Upper lobe of left lung (tissue), 6 donors: ENCODE results near the gene APOC3. TPM values are rescaled to one million over a fixed set of nuclear protein-coding genes. Genes with fewer than 3 reads are reported as not detected.

ENCODE experiments used
- ATAC-seq, 2 donors: fragments of 200-7000 bp; cut with Tn5 transposase; one replicate each; pipeline ENCODE4 v1.9.1; 2022; ENCODE audit warnings: mild to moderate bottlenecking in 2 of 2, moderate library complexity in 2 of 2; ENCODE audit not compliant: low FRiP score in 2 of 2
- DNase-seq, 2 donors: peaks; one replicate each; pipeline ENCODE4 v3.0.0-alpha.2; 2019 to 2020
- H3K27ac ChIP-seq, 4 donors: fragments of 200-600 bp; sonication (generic); one replicate each; pipeline ENCODE4 v1.5.1; 2016 to 2019
- H3K27me3 ChIP-seq, 4 donors: fragments of 200-600 bp; sonication (generic); one replicate each; pipeline ENCODE4 v1.5.1; 2017 to 2019
- H3K36me3 ChIP-seq, 4 donors: fragments of 200-600 bp; sonication (generic); one replicate each; pipeline ENCODE4 v1.5.1; 2016 to 2019
- H3K4me1 ChIP-seq, 4 donors: fragments of 200-600 bp; sonication (generic); one replicate each; pipeline ENCODE4 v1.5.1; 2018 to 2019
- H3K4me3 ChIP-seq, 4 donors: fragments of 200-600 bp; sonication (generic); one replicate each; pipeline ENCODE4 v1.5.1; 2017 to 2019; ENCODE audit warnings: mild to moderate bottlenecking in 2 of 4, moderate library complexity in 1 of 4
- H3K9me3 ChIP-seq, 4 donors: fragments of 200-600 bp; sonication (generic); one replicate each; pipeline ENCODE4 v1.5.1; 2018 to 2019
- CTCF ChIP-seq, 6 experiments: fragments of 450-650 bp in 4 of 6; fragments of 200-600 bp in 2 of 6; sonication (generic) in 2 of 6; IDR thresholded peaks; one replicate each; pipeline ENCODE4 v1.5.1; 2016 to 2019; ENCODE audit warnings: antibody characterized with exemption in 6 of 6
- EP300 ChIP-seq, 4 donors: sonication (generic); formaldehyde crosslinking; IDR thresholded peaks; one replicate each; pipeline ENCODE4 v1.5.1; 2017; ENCODE audit warnings: antibody characterized with exemption in 4 of 4, control low read depth in 2 of 4
- POLR2A ChIP-seq, 4 donors: fragments of 450-650 bp; IDR thresholded peaks; one replicate each; pipeline ENCODE4 v1.5.1; 2016 to 2017; ENCODE audit warnings: antibody characterized with exemption in 4 of 4, mild to moderate bottlenecking in 2 of 4
- POLR2AphosphoS5 ChIP-seq, 2 donors: sonication (generic); formaldehyde crosslinking; IDR thresholded peaks; one replicate each; pipeline ENCODE4 v1.5.1; 2017; ENCODE audit warnings: antibody characterized with exemption in 2 of 2
- WGBS, 2 donors: methylation state at CpG; one replicate each; pipeline ENCODE4 v1.1.5; 2017 to 2018; 5-methylcytosine and 5-hydroxymethylcytosine counted together
- total RNA-seq, 6 donors: library from RNA; depleted of rRNA in 4 of 6; stranded (reverse); fragments of >200 nt in 4 of 6; gene quantifications; one replicate each; pipeline versions ENCODE4 v1.1.0 to v1.2.1, GENCODE V29; 2016 to 2021
- donor health status: DM: no; HTN: no; CAD: no; lungs with moderate emphysema.
- donor health status: DM: no; HTN: yes; CAD: no; lungs with severe emphysema.

APOC3 gene
- total RNA-seq, 6 donors from 2014 or later: 3.7 to 4.4 TPM; not detected in 4

- no peak for DNase-seq
Measured at GRCh38 chr11:116822575-116822974, 7.1 kb upstream of the APOC3 start.

GRCh38 chr11:116823031-116823843 is 6.5 kb upstream of the APOC3 start, which contains the start of gene APOA4:
Gene APOA4, minus strand, starts transcription at chr11:116823304. Its CDS starts 113 bp downstream, at chr11:116823191.
- Histone ChIP-seq H3K4me1 (no peaks in the 10 kb centered on the region), H3K4me3 (no peak within 1 kb of the TSS), H3K36me3 (no peaks in the 10 kb centered on the region), H3K27me3 (no peaks in the 10 kb centered on the region), H3K9me3 (no peaks in the 10 kb centered on the region), H3K27ac (no peak within 1 kb of the TSS)
- WGBS, 2 donors: 81 to 82% methylated on average over 13 of the region's 16 CpGs
- ATAC-seq (no peak), DNase-seq (no peak)
- TF ChIP-seq POLR2AphosphoS5 (IDR thresholded peaks at IDR 0.05) (no peak), POLR2A (IDR thresholded peaks at IDR 0.05) (no peak), EP300 (IDR thresholded peaks at IDR 0.05) (no peak), CTCF (IDR thresholded peaks at IDR 0.05) (no peak)

More at GRCh38 chr11:116822575-116822974, 7.1 kb upstream of the APOC3 start:
- no peaks in the 10 kb centered on the region for H3K36me3 ChIP-seq
- no peak for ATAC-seq
- H3K27ac ChIP-seq: no peak overlapping the region
- WGBS, 2 donors: 77 to 79% methylated on average over 5 of the region's 5 CpGs
- H3K4me3 ChIP-seq: no peak overlapping the region
- TF ChIP-seq CTCF (IDR thresholded peaks at IDR 0.05) (no peak), EP300 (IDR thresholded peaks at IDR 0.05) (no peak), POLR2A (IDR thresholded peaks at IDR 0.05) (no peak)
- no peaks in the 10 kb centered on the region for H3K9me3 ChIP-seq
- no peaks in the 10 kb centered on the region for H3K4me1 ChIP-seq
- no peaks in the 10 kb centered on the region for H3K27me3 ChIP-seq

- Histone ChIP-seq H3K27me3 (no peaks in the 10 kb centered on the region), H3K36me3 (no peaks in the 10 kb centered on the region)
- 85 to 92% methylated on average over 4 to 5 of the region's 5 CpGs for WGBS, 2 donors
Measured at GRCh38 chr11:116825434-116825833, 4.3 kb upstream of the APOC3 start.

GRCh38 chr11:116825854-116826750 is 3.6 kb upstream of the APOC3 start:
- Histone ChIP-seq H3K9me3 (no peaks in the 10 kb centered on the region), H3K4me1 (peaks cover 0 to 4% (median 1%) of the 10 kb centered on the region in 4 donors), H3K27ac (no peak overlapping the region), H3K36me3 (no peaks in the 10 kb centered on the region), H3K4me3 (no peak overlapping the region), H3K27me3 (no peaks in the 10 kb centered on the region)
- peak in 1 of 2 donors; percentile 14 for DNase-seq
- TF ChIP-seq EP300 (IDR thresholded peaks at IDR 0.05) (no peak), POLR2AphosphoS5 (IDR thresholded peaks at IDR 0.05) (no peak), POLR2A (IDR thresholded peaks at IDR 0.05) (no peak), CTCF (IDR thresholded peaks at IDR 0.05) (no peak)
- 84 to 90% methylated on average over 10 to 21 of the region's 22 CpGs for WGBS, 2 donors
- no peak for ATAC-seq

More at GRCh38 chr11:116825434-116825833, 4.3 kb upstream of the APOC3 start:
- Histone ChIP-seq H3K9me3 (no peaks in the 10 kb centered on the region), H3K27ac (no peak overlapping the region), H3K4me3 (no peak overlapping the region), H3K4me1 (peaks cover 0 to 4% (median 1%) of the 10 kb centered on the region in 4 donors)
- ATAC-seq: no peak
- DNase-seq: no peak
- no peak for TF ChIP-seq POLR2AphosphoS5 (IDR thresholded peaks at IDR 0.05)
- no peak for TF ChIP-seq EP300 (IDR thresholded peaks at IDR 0.05)
- no peak for TF ChIP-seq CTCF (IDR thresholded peaks at IDR 0.05)
- no peak for TF ChIP-seq POLR2A (IDR thresholded peaks at IDR 0.05)
